BJ (cell line): Measurements from ENCODE around the gene ABLIM1. TPM values are rescaled to one million over a fixed set of nuclear protein-coding genes. Genes with fewer than 3 reads are reported as not detected.

ENCODE experiments used
- CTCF ChIA-PET: fragments of 350-600 bp; formaldehyde crosslinking; extraction: SDS; loops from one replicate; lab custom pipeline; 2021; ENCODE audit warnings: antibody characterized with exemption, inconsistent platforms; lab: Yijun Ruan, JAX
- POLR2A ChIA-PET: fragments of 300-600 bp; sonication (Branson Sonifier 250); formaldehyde crosslinking; extraction: SDS; loops from one replicate; lab custom pipeline; 2021; ENCODE audit warnings: antibody characterized with exemption; lab: Charles Lee
- DNase-seq: peaks from one replicate; pipeline ENCODE4 v3.0.0-alpha.2; 2011; ENCODE audit warnings: low read depth
- H3K27me3 ChIP-seq: 2 replicates; pipeline ENCODE4 v1.6.0; 2011; ENCODE audit warnings: low read length; ENCODE audit not compliant: control insufficient read depth, insufficient read depth
- H3K36me3 ChIP-seq: 2 replicates; pipeline ENCODE4 v1.5.1; 2011; ENCODE audit warnings: low read length; ENCODE audit not compliant: control insufficient read depth, insufficient read depth
- H3K4me3 ChIP-seq: 2 replicates; pipeline ENCODE4 v1.5.1; 2011; ENCODE audit warnings: low read depth, mild to moderate bottlenecking, control low read depth, low read length
- CTCF ChIP-seq: IDR thresholded peaks from 2 replicates; pipeline ENCODE4 v1.5.1; 2011; ENCODE audit warnings: low read depth, mild to moderate bottlenecking, control low read depth, inconsistent platforms, low read length, moderate library complexity; ENCODE audit not compliant: insufficient read depth
- polyA plus RNA-seq: library from polyadenylated mRNA; depleted of rRNA; stranded (reverse); fragments of >200 nt; gene quantifications from 2 replicates; pipeline ENCODE4 v1.2.3, GENCODE V29; 2011

ABLIM1 gene
- polyA plus RNA-seq, 1 experiment: 14.4 TPM

- no peaks in the 10 kb centered on the region for H3K27me3 ChIP-seq
- TF ChIP-seq CTCF: no peak
- ChIA-PET CTCF (interaction anchor here (0.6 to 1.3 kb wide), 2 partner anchors 15 to 21 kb away, joined by 3 to 4 read pairs; partner anchors contain the start of gene ABLIM1), POLR2A (no interaction called here)
- no peak overlapping the region for H3K4me3 ChIP-seq
- H3K36me3 ChIP-seq: no peaks in the 10 kb centered on the region
- DNase-seq: no peak
These were observed 20.3 kb upstream of the ABLIM1 start for GRCh38 chr10:114678336-114678735.

- no peak for DNase-seq
These were observed 16.3 kb upstream of the ABLIM1 start for GRCh38 chr10:114674346-114674745.

GRCh38 chr10:114669648-114670047, 11.6 kb upstream of the ABLIM1 start:
- CTCF ChIA-PET: interaction anchor here (1.0 to 1.7 kb wide), 2 partner anchors 18 to 79 kb away, joined by 3 read pairs; no protein-coding TSS in a partner anchor
- POLR2A ChIA-PET: interaction anchor here (0.6 kb wide), 1 partner anchor 15 kb away, joined by 5 read pairs; no protein-coding TSS in a partner anchor
- H3K27me3 ChIP-seq: no peaks in the 10 kb centered on the region
- no peak overlapping the region for H3K4me3 ChIP-seq
- TF ChIP-seq CTCF: no peak
- no peaks in the 10 kb centered on the region for H3K36me3 ChIP-seq
- no peak for DNase-seq

More at GRCh38 chr10:114674346-114674745, 16.3 kb upstream of the ABLIM1 start:
- POLR2A ChIA-PET: no interaction called here
- no peak overlapping the region for H3K4me3 ChIP-seq
- no peak for TF ChIP-seq CTCF
- no peaks in the 10 kb centered on the region for H3K27me3 ChIP-seq
- no peaks in the 10 kb centered on the region for H3K36me3 ChIP-seq
- CTCF ChIA-PET: no interaction called here

- Histone ChIP-seq H3K27me3 (0 out of 2 replicates have a peak, but pooled peaks cover 2% of the 10 kb centered on the region), H3K4me3 (no peak overlapping the region), H3K36me3 (no peaks in the 10 kb centered on the region)
- CTCF ChIA-PET: interaction anchor here (1.7 kb wide), 1 partner anchor 17 kb away, joined by 3 read pairs; no protein-coding TSS in a partner anchor
- DNase-seq: no peak
- POLR2A ChIA-PET: no interaction called here
- no peak for TF ChIP-seq CTCF
These were observed 10.5 kb upstream of the ABLIM1 start for GRCh38 chr10:114668375-114669080.

- CTCF ChIA-PET: no interaction called here
- no peak for DNase-seq
These were observed 7.8 kb upstream of the ABLIM1 start for GRCh38 chr10:114665873-114666272.

More at GRCh38 chr10:114665873-114666272, 7.8 kb upstream of the ABLIM1 start:
- 0 out of 2 replicates have a peak, but pooled peaks cover 2% of the 10 kb centered on the region for H3K27me3 ChIP-seq
- H3K4me3 ChIP-seq: no peak overlapping the region
- TF ChIP-seq CTCF: no peak
- no peaks in the 10 kb centered on the region for H3K36me3 ChIP-seq
- POLR2A ChIA-PET: no interaction called here
